Astrocyte (in vitro differentiated cells and primary cell): ENCODE data around the gene CUL2.

ENCODE experiments used
- CTCF ChIP-seq: IDR thresholded peaks from 2 replicates; pipeline ENCODE4 v1.5.1; 2011; ENCODE audit warnings: low read depth, mild to moderate bottlenecking, inconsistent platforms, low read length, moderate library complexity; ENCODE audit not compliant: insufficient read depth
- EZH2 ChIP-seq: IDR thresholded peaks from 2 replicates; pipeline ENCODE4 v1.6.1; 2012; ENCODE audit warnings: mild to moderate bottlenecking, low read length, inconsistent platforms; ENCODE audit not compliant: insufficient read depth

- TF ChIP-seq EZH2 (no peak), CTCF (no peak)
These were observed 19.6 kb downstream of the CUL2 start for GRCh38 chr10:35070521-35070920.
